Endodermal cell (in vitro differentiated cells): ENCODE results near the gene MIEN1. TPM values are rescaled to one million over a fixed set of nuclear protein-coding genes. Genes with fewer than 3 reads are reported as not detected.

Experiments
- DNase-seq: peaks from one replicate; pipeline ENCODE4 v3.0.0-alpha.2; 2017
- H3K27ac ChIP-seq: 2 replicates; pipeline ENCODE4 v1.5.1; 2013; ENCODE audit warnings: mild to moderate bottlenecking, low read depth, low read length, moderate library complexity
- H3K27me3 ChIP-seq: 2 replicates; pipeline ENCODE4 v1.6.1; 2013; ENCODE audit warnings: mild to moderate bottlenecking, low read length, moderate library complexity; ENCODE audit not compliant: insufficient read depth, control insufficient read depth, poor library complexity, severe bottlenecking
- H3K36me3 ChIP-seq: 2 replicates; pipeline ENCODE4 v1.7.0; 2013; ENCODE audit warnings: mild to moderate bottlenecking, low read length, moderate library complexity; ENCODE audit not compliant: control insufficient read depth, insufficient read depth
- H3K4me1 ChIP-seq: one replicate; pipeline ENCODE4 v1.7.0; 2013; ENCODE audit warnings: low read length; ENCODE audit not compliant: control insufficient read depth, insufficient read depth
- H3K4me3 ChIP-seq: 2 replicates; pipeline ENCODE4 v1.5.1; 2013; ENCODE audit warnings: mild to moderate bottlenecking, low read length, moderate library complexity
- H3K9ac ChIP-seq: 2 replicates; pipeline ENCODE4 v1.6.1; 2013; ENCODE audit warnings: mild to moderate bottlenecking, low read length, moderate library complexity; ENCODE audit not compliant: poor library complexity, severe bottlenecking; ENCODE audit errors: extremely low read depth
- H3K9me3 ChIP-seq: 2 replicates; pipeline ENCODE4 v1.6.1; 2013; ENCODE audit warnings: mild to moderate bottlenecking, low read length, moderate library complexity; ENCODE audit not compliant: control insufficient read depth
- H3K27ac Mint-ChIP-seq: 2 replicates; pipeline ENCODE4 v1.8.0; 2020; ENCODE audit warnings: mixed read lengths
- H3K27me3 Mint-ChIP-seq: 2 replicates; pipeline ENCODE4 v1.8.0; 2021; ENCODE audit warnings: mild to moderate bottlenecking, mixed read lengths; ENCODE audit not compliant: insufficient read depth
- H3K36me3 Mint-ChIP-seq: 2 replicates; pipeline ENCODE4 v1.8.0; 2020; ENCODE audit warnings: low read depth, mixed read lengths
- H3K4me1 Mint-ChIP-seq: 2 replicates; pipeline ENCODE4 v1.8.0; 2020; ENCODE audit warnings: mixed read lengths
- H3K4me3 Mint-ChIP-seq: 2 replicates; pipeline ENCODE4 v1.8.0; 2020; ENCODE audit warnings: mild to moderate bottlenecking, moderate library complexity, mixed read lengths
- H3K9me3 Mint-ChIP-seq: 2 replicates; pipeline ENCODE4 v1.8.0; 2020; ENCODE audit warnings: mild to moderate bottlenecking, mixed read lengths
- CTCF ChIP-seq: fragments of 200-600 bp; sonication (generic); conservative IDR thresholded peaks from 2 replicates; pipeline ENCODE4 v1.5.0; 2021; ENCODE audit warnings: antibody characterized with exemption, mild to moderate bottlenecking
- WGBS, 2 experiments: methylation state at CpG; one replicate each; pipeline versions ENCODE4 v1.1.5 to v1.1.7; 2013; ENCODE audit warnings: missing lambda C conversion rate in 2 of 2, mixed read lengths in 1 of 2; ENCODE audit not compliant: insufficient coverage in 1 of 2, insufficient read length in 1 of 2; 5-methylcytosine and 5-hydroxymethylcytosine counted together
- total RNA-seq, 2 donors: library from RNA; stranded (reverse); fragmentation: NEBNext Ultra II Directional in 1 of 2; extraction: Animal tissue kit (Norgen Biotek cat#: 25700) in 1 of 2; gene quantifications; 2 replicates in 1 of 2; 3 replicates in 1 of 2; pipeline ENCODE4 v1.2.1, GENCODE V29; 2021

The MIEN1 gene
- total RNA-seq, 2 donors from 2014 or later, result 42.6 to 57.0 TPM

DNA sequence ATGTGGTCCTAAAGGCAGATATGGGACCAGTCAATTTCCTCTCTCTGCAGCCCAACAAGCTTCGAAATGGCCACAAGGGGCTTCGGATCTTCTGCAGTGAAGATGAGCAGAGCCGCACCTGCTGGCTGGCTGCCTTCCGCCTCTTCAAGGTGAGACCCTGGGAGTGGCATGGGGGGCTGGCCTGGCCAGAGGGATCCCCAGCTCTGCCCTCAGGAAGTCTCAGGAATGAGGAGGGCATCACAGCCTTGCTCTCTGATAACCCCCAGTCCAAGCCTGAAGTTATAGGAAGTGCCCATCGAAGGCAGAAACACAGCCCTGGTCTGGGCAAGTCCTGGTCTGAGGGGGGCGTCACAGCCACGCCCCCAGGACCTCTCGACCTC, 14.5 kb upstream of the MIEN1 start:
- Mint-ChIP-seq H3K4me1 (peaks cover 18% of the 10 kb centered on the region), H3K36me3 (peaks cover 44% of the 10 kb centered on the region), H3K27ac (no peak overlapping the region), H3K4me3 (no peak overlapping the region), H3K27me3 (no peaks in the 10 kb centered on the region), H3K9me3 (no peaks in the 10 kb centered on the region)
- H3K27me3 ChIP-seq, result no peaks in the 10 kb centered on the region
- H3K36me3 ChIP-seq, result peaks cover 13% of the 10 kb centered on the region
- no peak for DNase-seq
- no peak overlapping the region for H3K4me3 ChIP-seq
- H3K9ac ChIP-seq, result no peak overlapping the region
- 89 to 93% methylated on average over 4 to 8 of the region's 8 CpGs for WGBS, 2 experiments
- TF ChIP-seq CTCF, result no peak
- H3K4me1 ChIP-seq, result peaks cover 5% of the 10 kb centered on the region
- no peaks in the 10 kb centered on the region for H3K9me3 ChIP-seq
- no peak overlapping the region for H3K27ac ChIP-seq

DNA sequence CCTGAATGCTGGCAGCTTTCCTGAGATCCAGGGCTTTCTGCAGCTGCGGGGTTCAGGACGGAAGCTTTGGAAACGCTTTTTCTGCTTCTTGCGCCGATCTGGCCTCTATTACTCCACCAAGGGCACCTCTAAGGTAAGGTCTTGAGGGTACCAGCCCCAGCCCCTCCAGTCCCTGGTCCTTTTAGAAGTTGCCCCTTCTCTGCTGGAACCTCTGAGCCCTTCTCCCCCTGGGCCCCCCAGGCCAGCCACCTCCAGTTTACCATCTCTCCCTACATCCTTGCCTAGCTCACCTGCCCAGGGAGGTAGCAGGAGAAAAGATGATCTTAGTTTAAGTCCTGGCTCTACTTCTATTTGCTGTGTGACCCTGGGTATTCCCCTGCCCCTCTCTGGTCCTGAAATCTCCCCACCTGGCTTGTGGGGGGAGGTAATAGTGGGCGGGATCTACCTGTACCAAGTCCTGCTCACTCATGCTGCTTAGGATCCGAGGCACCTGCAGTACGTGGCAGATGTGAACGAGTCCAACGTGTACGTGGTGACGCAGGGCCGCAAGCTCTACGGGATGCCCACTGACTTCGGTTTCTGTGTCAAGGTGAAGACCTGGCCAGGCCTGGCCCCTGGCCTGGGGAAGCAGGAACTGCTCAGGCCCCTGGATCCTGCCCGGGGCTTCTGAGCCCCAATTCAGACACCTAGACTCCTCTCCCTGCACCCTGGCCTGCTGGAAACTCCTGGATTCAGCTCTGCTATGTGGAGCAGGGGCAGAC, 13.9 kb upstream of the MIEN1 start:
- 96% methylated on average over 16 of the region's 16 CpGs for WGBS, 2 experiments
- Histone ChIP-seq H3K4me3 (no peak overlapping the region), H3K4me1 (peaks cover 5% of the 10 kb centered on the region), H3K27ac (no peak overlapping the region), H3K36me3 (peaks cover 13% of the 10 kb centered on the region), H3K27me3 (no peaks in the 10 kb centered on the region), H3K9me3 (no peaks in the 10 kb centered on the region), H3K9ac (no peak overlapping the region)
- Mint-ChIP-seq H3K4me1 (peaks cover 19% of the 10 kb centered on the region), H3K36me3 (peaks cover 44% of the 10 kb centered on the region), H3K27me3 (no peaks in the 10 kb centered on the region), H3K9me3 (no peaks in the 10 kb centered on the region), H3K4me3 (no peak overlapping the region), H3K27ac (no peak overlapping the region)
- no peak for DNase-seq
- no peak for TF ChIP-seq CTCF

GRCh38 chr17:39742856-39743436, 12.6 kb upstream of the MIEN1 start:
- no peak for DNase-seq
- WGBS, 2 experiments, result 92 to 94% methylated on average over 21 of the region's 21 CpGs
- Histone ChIP-seq H3K36me3 (peaks cover 13% of the 10 kb centered on the region), H3K9ac (no peak overlapping the region), H3K4me1 (peaks cover 5% of the 10 kb centered on the region), H3K4me3 (no peak overlapping the region), H3K27me3 (no peaks in the 10 kb centered on the region), H3K9me3 (no peaks in the 10 kb centered on the region), H3K27ac (no peak overlapping the region)
- peaks cover 19% of the 10 kb centered on the region for H3K4me1 Mint-ChIP-seq
- H3K9me3 Mint-ChIP-seq, result no peaks in the 10 kb centered on the region
- no peak overlapping the region for H3K4me3 Mint-ChIP-seq
- no peak overlapping the region for H3K27ac Mint-ChIP-seq
- no peak for TF ChIP-seq CTCF
- H3K36me3 Mint-ChIP-seq, result peaks cover 43% of the 10 kb centered on the region
- H3K27me3 Mint-ChIP-seq, result no peaks in the 10 kb centered on the region
